ENCODE results near the gene PLA2G4E. TPM values are rescaled to one million over a fixed set of nuclear protein-coding genes. Genes with fewer than 3 reads are reported as not detected.

The PLA2G4E gene
- total RNA-seq, 3 donors from 2014 or later: not detected

DNA sequence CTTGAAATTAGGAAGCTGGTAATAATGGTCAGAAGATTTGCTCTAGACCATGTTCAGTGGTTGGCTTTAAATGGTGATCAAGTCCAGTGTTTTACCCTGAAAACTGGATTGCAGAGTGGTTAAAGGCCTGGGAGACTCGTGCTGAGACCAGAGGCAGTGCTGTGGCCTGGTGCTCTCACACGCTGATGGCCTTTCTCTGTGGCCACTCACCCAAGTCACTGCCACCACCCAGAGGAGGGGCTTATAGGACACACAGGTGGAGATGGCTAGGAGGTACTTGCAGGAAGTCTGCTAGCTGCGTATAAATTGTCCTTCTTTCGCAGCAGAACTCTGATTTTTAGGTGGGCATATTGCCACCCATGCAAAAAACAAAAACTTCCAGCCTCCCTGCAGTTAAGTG is 42.3 kb downstream of the PLA2G4E start:
- intact Hi-C loops (cut with DNase I; ENCODE audit: low total_unique reads): no loop called here
- no peak for DNase-seq (ENCODE audit: low spot score in 2 of 2)
- no peaks in the 10 kb centered on the region for H3K36me3 ChIP-seq
- no peak overlapping the region for H3K4me3 ChIP-seq
- no peaks in the 10 kb centered on the region for H3K4me1 ChIP-seq
- TF ChIP-seq POLR2AphosphoS5 (IDR thresholded peaks at IDR 0.05): no peak
- TF ChIP-seq, protein P1, sequence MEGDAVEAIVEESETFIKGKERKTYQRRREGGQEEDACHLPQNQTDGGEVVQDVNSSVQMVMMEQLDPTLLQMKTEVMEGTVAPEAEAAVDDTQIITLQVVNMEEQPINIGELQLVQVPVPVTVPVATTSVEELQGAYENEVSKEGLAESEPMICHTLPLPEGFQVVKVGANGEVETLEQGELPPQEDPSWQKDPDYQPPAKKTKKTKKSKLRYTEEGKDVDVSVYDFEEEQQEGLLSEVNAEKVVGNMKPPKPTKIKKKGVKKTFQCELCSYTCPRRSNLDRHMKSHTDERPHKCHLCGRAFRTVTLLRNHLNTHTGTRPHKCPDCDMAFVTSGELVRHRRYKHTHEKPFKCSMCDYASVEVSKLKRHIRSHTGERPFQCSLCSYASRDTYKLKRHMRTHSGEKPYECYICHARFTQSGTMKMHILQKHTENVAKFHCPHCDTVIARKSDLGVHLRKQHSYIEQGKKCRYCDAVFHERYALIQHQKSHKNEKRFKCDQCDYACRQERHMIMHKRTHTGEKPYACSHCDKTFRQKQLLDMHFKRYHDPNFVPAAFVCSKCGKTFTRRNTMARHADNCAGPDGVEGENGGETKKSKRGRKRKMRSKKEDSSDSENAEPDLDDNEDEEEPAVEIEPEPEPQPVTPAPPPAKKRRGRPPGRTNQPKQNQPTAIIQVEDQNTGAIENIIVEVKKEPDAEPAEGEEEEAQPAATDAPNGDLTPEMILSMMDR (IDR thresholded peaks at IDR 0.05): no peak
- no peak for TF ChIP-seq POLR2A (IDR thresholded peaks at IDR 0.05)
- H3K9me3 ChIP-seq: no peaks in the 10 kb centered on the region
- no peak overlapping the region for H3K27ac ChIP-seq
- H3K27me3 ChIP-seq: no peaks in the 10 kb centered on the region

DNA sequence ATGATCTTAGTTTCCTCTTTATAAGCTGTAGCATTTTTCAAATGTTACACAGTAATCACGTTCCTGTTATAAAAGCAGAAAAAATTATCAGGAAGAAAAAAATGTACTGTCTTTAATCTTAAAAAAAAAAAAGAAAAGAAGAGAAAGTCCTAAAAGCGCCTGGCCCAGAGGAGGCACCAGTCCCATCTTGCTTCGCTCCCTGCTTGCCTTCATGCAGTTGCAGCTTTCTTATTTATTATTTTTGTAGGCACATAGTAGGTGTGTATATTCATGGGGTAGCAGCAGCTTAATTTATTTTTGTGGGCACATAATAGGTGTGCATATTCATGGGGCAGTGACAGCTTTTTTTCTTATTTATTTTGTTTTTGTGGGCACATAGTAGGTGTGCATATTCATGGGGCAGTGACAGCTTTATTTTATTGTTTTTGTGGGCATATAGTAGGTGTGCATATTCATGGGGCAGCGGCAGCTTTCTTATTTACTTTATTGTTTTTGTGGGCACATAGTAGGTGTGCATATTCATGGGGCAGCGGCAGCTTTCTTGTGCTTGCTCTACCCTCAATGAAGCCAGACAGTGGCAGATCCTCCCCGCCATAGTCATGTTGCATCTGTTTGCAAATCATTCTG is 43.0 kb downstream of the PLA2G4E start:
- no peak overlapping the region for H3K27ac ChIP-seq
- H3K9me3 ChIP-seq: no peaks in the 10 kb centered on the region
- H3K4me3 ChIP-seq: no peak overlapping the region
- peak in 1 of 2 donors; percentile 6 for DNase-seq (ENCODE audit: low spot score in 2 of 2)
- H3K4me1 ChIP-seq: no peaks in the 10 kb centered on the region
- no peak for TF ChIP-seq POLR2AphosphoS5 (IDR thresholded peaks at IDR 0.05)
- TF ChIP-seq, protein P1 (IDR thresholded peaks at IDR 0.05): no peak
- TF ChIP-seq POLR2A (IDR thresholded peaks at IDR 0.05): no peak
- intact Hi-C loops (cut with DNase I; ENCODE audit: low total_unique reads): no loop called here
- no peaks in the 10 kb centered on the region for H3K27me3 ChIP-seq
- H3K36me3 ChIP-seq: no peaks in the 10 kb centered on the region

DNA sequence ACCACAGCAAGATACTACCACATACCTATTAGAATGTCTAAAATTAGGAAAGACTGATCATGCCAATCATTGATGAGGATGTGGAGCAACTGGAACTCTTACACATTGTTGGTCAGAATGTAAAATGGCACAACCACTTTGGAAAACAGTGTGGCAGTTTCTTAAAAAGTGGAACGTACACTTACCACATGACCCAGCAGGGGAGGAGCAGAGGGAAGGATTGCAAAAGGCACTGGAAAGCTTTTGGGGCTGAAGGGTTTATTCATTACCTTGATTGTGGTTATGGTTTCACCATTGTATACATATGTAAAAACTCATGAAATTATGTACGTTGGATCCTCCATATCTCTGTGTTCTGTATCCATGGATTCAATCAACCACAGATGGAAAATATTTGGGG is 45.2 kb downstream of the PLA2G4E start:
- Histone ChIP-seq H3K27ac (no peak overlapping the region), H3K36me3 (no peaks in the 10 kb centered on the region), H3K4me1 (no peaks in the 10 kb centered on the region), H3K27me3 (no peaks in the 10 kb centered on the region), H3K9me3 (no peaks in the 10 kb centered on the region), H3K4me3 (no peak overlapping the region)
- DNase-seq (ENCODE audit: low spot score in 2 of 2): no peak
- no peak for TF ChIP-seq POLR2A (IDR thresholded peaks at IDR 0.05)
- TF ChIP-seq, protein P1 (IDR thresholded peaks at IDR 0.05): no peak
- TF ChIP-seq POLR2AphosphoS5 (IDR thresholded peaks at IDR 0.05): no peak
- intact Hi-C loops (cut with DNase I; ENCODE audit: low total_unique reads): no loop called here

DNA sequence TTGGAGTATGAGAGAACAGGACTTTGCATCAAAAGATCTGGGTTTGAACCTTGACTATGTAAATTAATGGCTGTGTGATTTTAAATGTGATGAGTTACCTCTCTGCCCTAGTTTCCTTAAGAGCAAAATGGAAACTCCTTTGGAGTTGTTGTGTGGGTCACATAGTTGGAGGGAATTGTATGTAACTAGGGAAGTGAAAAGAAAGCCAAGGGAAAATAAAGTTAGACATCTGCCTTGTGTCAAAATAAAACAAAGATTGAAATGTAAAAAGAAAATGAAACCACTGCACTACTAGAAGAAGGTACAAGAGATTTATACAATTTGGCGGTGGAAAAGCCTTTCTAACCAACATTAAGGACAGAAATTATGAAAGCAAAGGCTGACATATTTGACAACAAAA is 46.8 kb downstream of the PLA2G4E start:
- no peaks in the 10 kb centered on the region for H3K36me3 ChIP-seq
- no peaks in the 10 kb centered on the region for H3K9me3 ChIP-seq
- H3K4me1 ChIP-seq: no peaks in the 10 kb centered on the region
- no peak for DNase-seq (ENCODE audit: low spot score in 2 of 2)
- intact Hi-C loops (cut with DNase I; ENCODE audit: low total_unique reads): no loop called here
- H3K4me3 ChIP-seq: no peak overlapping the region
- no peak for TF ChIP-seq POLR2A (IDR thresholded peaks at IDR 0.05)
- TF ChIP-seq POLR2AphosphoS5 (IDR thresholded peaks at IDR 0.05): no peak
- TF ChIP-seq, protein P1 (IDR thresholded peaks at IDR 0.05): no peak
- H3K27me3 ChIP-seq: no peaks in the 10 kb centered on the region
- no peak overlapping the region for H3K27ac ChIP-seq

DNA sequence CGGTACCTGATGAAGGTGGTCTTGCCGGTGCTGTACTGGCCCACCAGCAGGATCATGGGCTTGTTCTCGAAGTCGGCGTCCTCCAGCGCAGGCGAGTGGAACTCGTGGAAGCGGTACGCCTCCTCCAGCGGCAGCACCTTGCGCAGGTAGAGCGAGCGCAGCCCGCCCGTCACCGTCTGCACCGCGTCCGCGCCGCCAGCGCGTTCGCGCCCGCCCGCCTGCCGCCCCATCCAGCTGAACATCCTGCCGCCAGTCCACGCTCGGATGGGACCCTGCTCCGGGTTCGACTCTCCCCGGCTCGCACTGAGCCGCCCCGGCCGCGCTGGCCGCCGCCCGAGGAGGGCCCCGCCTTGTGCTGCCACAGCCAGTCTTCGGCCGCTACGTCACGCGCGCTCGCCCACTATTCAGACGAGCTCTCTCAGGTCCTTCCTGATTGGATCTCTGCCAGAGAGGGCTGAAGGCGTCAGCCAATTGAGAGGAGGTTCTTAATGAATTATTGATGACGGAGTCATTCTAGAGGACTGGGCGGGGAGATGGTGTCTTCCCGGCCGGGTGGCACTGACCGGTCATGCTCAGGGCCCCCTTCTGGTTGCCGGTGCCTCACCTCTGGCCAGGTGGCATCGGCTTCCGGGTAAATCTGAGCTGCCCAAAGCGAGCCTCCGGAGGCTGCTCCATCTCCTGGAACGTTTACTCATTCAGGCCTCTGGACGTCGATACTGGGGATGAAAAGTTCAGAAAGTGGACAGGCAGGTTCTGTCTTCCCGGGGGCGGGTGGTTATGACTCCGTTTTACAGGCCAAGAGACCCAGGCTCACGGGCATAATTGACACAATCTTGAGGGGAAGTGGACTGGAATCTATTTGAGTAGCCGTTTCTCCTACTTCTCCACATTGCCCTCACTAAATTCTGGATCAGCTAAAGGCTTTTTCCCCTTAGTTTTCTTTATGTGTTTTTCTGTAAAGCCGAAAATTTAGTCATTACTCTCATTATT is 48.3 kb downstream of the PLA2G4E start, which contains the start of gene EHD4:
EHD4 (minus strand) TSS at position 305 of the 990 bp plus-strand sequence; CDS start at position 242, 63 bp downstream.
- H3K27me3 ChIP-seq: no peaks in the 10 kb centered on the region
- TF ChIP-seq POLR2AphosphoS5 (IDR thresholded peaks at IDR 0.05): peak; percentile 70 to 96 (median 87)
- TF ChIP-seq, protein P1 (IDR thresholded peaks at IDR 0.05): peak in 1 of 3 donors; percentile 54
- TF ChIP-seq POLR2A (IDR thresholded peaks at IDR 0.05): peak; percentile 87
- H3K4me1 ChIP-seq: peaks cover 0 to 7% of the 10 kb centered on the region in 2 donors
- intact Hi-C loops (cut with DNase I; ENCODE audit: low total_unique reads): no loop called here
- no peaks in the 10 kb centered on the region for H3K9me3 ChIP-seq
- peak; percentile 98 to 99 for DNase-seq (ENCODE audit: low spot score in 2 of 2)
- peak within 1 kb of the TSS; percentile 73 to 93 (median 74) for H3K4me3 ChIP-seq
- H3K36me3 ChIP-seq: no peaks in the 10 kb centered on the region
- H3K27ac ChIP-seq: peak within 1 kb of the TSS; percentile 96

Data from breast epithelium (tissue), 4 donors.